ENCODE results near the gene POLR2E. TPM values are rescaled to one million over a fixed set of nuclear protein-coding genes. Genes with fewer than 3 reads are reported as not detected.
A peak's percentile ranks its signal among the peaks of the same experiment; 100 is the strongest.
"Not testable (repeated sequence)": the region's sequence is repeated elsewhere in the genome, so short reads cannot be mapped to it uniquely, and the experiment has no call there.

Gene POLR2E
- total RNA-seq, 2 donors from 2014 or later: 176 to 179 TPM

DNA sequence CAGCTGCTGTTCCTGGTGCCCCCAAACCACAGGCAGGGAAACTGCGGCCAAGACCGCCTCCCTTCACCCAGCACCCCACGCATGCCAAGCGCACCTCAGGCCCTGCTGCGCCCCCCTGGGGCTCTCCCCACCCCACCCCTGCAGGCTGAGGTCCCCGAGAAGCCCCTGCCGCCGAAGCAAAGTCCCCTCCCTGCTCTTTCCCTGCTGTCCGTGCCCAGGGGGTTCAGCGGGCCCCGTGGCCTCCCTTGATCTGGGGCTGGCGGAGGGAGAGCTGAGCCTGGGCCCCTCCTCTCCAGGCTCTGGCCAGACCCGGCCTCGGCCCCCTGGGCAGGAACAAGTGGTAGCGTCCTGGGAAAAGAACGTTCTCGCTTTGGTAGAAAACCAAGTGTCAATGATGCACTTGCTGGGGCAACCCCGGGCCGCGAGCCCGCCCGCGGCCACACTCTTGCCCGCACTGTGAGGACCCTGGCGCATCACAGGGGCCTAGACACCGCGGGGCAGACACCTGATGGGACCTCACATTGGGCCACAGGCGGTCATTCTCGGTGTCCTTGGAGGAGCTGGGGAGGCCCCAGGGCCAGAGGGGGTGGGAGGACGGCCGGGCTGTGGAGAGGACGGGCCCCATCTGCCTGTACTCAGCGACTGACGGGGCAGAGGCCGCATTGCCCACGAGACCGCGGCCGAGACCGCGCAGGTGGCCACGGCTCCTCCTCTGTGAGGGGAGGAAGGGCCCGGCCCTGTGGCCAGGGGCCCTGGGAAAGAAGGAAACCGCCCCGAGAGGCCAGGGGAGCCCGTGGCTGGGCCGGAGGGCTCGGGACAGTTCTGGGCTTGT is 37.6 kb upstream of the POLR2E start:
- no peaks in the 10 kb centered on the region for H3K27me3 Mint-ChIP-seq (ENCODE audit: low read depth)
- DNase-seq (peak; percentile 68 to 74), ATAC-seq (replicated peaks in 1 of 2) (peak; percentile 23 to 38)
- peak overlapping the region; percentile 89 to 90 for H3K4me3 Mint-ChIP-seq
- peaks cover 31% of the 10 kb centered on the region for H3K4me1 Mint-ChIP-seq (ENCODE audit: low read depth)
- H3K9me3 Mint-ChIP-seq: no peaks in the 10 kb centered on the region
- H3K27ac Mint-ChIP-seq: peak overlapping the region; percentile 79
- peaks cover 1 to 6% of the 10 kb centered on the region in 2 donors for H3K36me3 Mint-ChIP-seq (ENCODE audit: insufficient read depth in 2 of 2)

DNA sequence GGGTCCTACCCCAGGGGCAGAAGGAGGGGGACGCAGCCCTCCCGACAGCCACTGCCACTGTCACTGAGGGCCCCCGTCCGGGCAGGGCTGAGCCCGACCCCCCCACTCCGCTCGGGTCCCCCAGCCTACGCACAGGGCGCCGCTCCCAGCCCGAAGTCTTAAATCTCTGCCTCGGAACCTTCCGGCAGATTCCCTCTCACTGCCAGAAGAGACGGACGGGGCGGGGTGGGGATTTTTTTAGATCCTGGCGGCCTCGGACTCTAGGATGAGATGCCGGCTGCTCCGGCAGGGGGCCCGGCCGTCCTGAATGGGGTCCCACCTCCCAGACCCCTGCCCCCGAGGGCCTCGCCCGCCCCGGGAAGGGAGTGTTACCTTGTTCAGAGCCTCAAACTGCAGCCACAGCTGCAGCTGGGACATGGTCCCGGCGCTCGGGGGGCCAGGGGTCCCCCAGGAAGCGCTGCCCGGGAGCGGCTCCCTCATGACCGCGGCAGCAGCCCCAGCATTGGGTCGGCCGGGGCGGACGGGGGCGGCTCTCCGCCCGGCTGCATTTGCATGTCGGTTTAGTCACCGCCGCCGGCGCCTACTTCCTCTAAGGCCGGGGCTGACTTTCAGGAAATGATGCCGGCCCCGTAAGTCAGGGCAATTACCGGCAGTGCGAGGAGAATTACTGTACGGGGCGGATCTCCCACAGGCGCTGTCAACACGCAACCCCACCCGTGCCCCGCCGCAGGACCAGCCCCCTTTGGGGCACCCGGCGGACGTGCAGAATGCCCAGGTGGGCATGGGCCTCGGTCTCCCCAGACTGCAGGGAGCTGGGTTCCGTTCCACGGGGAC is 36.8 kb upstream of the POLR2E start:
- peak; percentile 93 to 95 for DNase-seq
- peak overlapping the region; percentile 87 for H3K27ac Mint-ChIP-seq
- peak; percentile 70 to 71 for ATAC-seq (replicated peaks in 1 of 2)
- H3K36me3 Mint-ChIP-seq (ENCODE audit: insufficient read depth in 2 of 2): peaks cover 4 to 13% of the 10 kb centered on the region in 2 donors
- peaks cover 35% of the 10 kb centered on the region for H3K4me1 Mint-ChIP-seq (ENCODE audit: low read depth)
- no peaks in the 10 kb centered on the region for H3K27me3 Mint-ChIP-seq (ENCODE audit: low read depth)
- H3K4me3 Mint-ChIP-seq: peak overlapping the region; percentile 89 to 90
- no peaks in the 10 kb centered on the region for H3K9me3 Mint-ChIP-seq

DNA sequence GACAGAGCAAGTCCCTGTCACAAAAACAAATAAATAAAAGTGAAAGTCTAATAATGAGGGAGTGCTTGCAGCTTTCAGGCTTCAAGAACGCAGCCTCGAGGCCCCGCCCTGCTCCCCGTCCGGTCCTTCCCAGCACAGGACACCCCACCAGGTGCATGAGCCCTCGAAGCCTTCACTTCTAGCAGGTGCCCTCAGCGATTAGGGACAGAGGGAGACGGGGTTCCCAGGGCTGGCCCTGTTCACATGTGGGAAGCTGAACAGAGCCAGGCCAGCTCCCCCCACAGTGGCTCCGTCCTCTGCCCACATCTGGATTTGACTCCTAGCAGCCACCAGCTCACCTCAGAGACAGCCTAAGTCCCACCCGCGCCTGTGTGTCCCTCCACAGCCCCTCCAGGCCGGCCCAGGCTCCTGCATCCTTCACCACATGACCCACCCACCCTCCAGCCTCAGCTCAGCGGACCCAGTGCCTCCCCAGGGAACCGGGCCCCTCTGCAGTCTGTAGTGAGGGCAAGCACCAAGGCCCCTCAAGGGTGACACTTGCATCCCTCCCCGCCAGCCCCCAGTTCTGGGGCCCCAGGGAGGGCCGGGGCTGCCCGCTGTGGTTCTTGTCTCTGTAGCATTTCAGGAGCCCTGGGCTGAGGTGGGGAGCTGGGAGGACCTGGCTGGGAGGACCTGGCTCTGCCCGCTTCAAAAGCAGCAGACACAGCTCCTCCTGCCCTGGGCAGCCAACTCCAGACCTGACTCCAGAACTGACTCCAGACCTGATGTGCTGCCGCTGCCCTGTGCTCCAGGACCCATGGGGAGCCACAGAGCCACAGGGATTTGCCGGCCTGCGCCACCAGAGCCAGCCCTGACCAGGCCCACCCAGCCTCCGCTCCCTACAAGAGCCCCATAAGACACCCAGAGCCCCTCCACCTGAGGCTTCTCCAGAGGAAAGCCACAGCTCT is 35.9 kb upstream of the POLR2E start:
- Mint-ChIP-seq H3K9me3 (no peaks in the 10 kb centered on the region), H3K4me1 (ENCODE audit: low read depth) (peaks cover 32% of the 10 kb centered on the region), H3K36me3 (ENCODE audit: insufficient read depth in 2 of 2) (peaks cover 4 to 13% of the 10 kb centered on the region in 2 donors), H3K27me3 (ENCODE audit: low read depth) (no peaks in the 10 kb centered on the region), H3K4me3 (peak overlapping the region; percentile 89 to 90), H3K27ac (peak overlapping the region; percentile 87)
- DNase-seq (peak; percentile 41 to 46), ATAC-seq (replicated peaks in 1 of 2) (no peak)

DNA sequence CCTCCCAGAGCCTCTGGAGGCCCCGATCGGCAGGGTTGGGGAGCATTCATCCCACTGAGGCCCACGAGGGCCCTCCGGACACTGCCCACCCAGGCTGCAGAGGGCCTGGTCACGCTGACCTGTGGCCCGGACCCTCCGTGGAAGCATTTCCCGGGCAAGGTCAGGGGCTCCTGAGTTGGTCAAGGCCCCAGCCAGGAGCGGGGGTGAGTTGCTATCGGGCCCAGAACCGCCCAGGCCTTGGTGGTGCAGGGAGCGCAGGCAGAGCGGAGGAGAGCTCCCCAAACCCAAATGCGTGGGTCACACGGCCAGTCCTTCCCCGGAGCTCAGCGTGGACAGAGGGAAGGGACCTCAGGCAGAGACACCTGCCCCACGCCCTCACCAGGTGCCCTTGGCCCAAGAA is 34.4 kb upstream of the POLR2E start:
- ATAC-seq (replicated peaks in 1 of 2) (no peak), DNase-seq (no peak)
- Mint-ChIP-seq H3K4me3 (peak overlapping the region; percentile 89 to 90), H3K9me3 (no peaks in the 10 kb centered on the region), H3K4me1 (ENCODE audit: low read depth) (peaks cover 38% of the 10 kb centered on the region), H3K36me3 (ENCODE audit: insufficient read depth in 2 of 2) (peaks cover 4 to 18% of the 10 kb centered on the region in 2 donors), H3K27me3 (ENCODE audit: low read depth) (no peaks in the 10 kb centered on the region), H3K27ac (no peak overlapping the region)

DNA sequence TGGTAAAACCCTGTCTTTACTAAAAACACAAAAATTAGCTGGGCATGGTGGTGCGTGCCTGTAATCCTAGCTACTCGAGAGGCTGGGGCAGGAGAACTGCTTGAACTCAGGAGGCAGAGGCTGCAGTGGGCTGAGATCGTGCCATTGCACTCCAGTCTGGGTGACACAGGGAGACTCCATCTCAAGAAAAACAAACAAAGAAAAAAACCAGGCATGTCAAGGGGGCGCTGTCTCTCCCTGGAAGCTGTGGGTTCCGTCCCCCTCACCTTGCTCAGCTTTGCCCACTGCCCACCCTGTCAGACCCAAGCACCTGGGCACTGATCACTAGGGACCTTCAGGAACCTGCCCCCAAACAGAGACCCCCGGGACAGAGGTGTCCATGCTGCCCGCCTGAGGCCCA is 33.9 kb upstream of the POLR2E start:
- DNase-seq; H3K9me3 Mint-ChIP-seq; H3K27me3 Mint-ChIP-seq (ENCODE audit: low read depth); ATAC-seq (replicated peaks in 1 of 2); H3K27ac Mint-ChIP-seq: not testable (repeated sequence)
- peaks cover 38% of the 10 kb centered on the region for H3K4me1 Mint-ChIP-seq (ENCODE audit: low read depth)
- H3K4me3 Mint-ChIP-seq: peak overlapping the region; percentile 89 to 90
- peaks cover 4 to 20% of the 10 kb centered on the region in 2 donors for H3K36me3 Mint-ChIP-seq (ENCODE audit: insufficient read depth in 2 of 2)

DNA sequence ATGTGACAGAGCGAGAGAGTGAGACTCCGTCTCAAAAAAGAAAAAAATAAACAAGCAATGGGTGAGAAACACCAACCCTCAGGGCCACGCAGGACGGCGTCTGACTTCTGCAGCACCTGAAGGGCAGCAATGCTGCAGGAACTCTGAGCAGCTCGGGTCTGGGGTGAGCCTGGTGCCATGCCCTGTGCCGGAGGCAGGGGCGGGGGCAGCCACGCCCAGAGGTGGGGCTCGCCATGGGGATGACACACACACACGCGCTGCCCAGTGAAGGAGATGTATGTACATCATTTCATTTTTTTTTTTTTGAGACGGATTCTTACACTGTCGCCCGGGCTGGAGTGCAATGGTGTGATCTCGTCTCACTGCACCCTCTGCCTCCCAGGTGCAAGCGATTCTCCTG is 32.9 kb upstream of the POLR2E start:
- Mint-ChIP-seq H3K27me3 (ENCODE audit: low read depth) (no peaks in the 10 kb centered on the region), H3K36me3 (ENCODE audit: insufficient read depth in 2 of 2) (peaks cover 4 to 20% of the 10 kb centered on the region in 2 donors), H3K4me3 (peak overlapping the region in 1 of 2 donors; percentile 44), H3K4me1 (ENCODE audit: low read depth) (peaks cover 33% of the 10 kb centered on the region), H3K27ac (peak overlapping the region; percentile 46), H3K9me3 (no peaks in the 10 kb centered on the region)
- ATAC-seq (replicated peaks in 1 of 2) (no peak), DNase-seq (no peak)

DNA sequence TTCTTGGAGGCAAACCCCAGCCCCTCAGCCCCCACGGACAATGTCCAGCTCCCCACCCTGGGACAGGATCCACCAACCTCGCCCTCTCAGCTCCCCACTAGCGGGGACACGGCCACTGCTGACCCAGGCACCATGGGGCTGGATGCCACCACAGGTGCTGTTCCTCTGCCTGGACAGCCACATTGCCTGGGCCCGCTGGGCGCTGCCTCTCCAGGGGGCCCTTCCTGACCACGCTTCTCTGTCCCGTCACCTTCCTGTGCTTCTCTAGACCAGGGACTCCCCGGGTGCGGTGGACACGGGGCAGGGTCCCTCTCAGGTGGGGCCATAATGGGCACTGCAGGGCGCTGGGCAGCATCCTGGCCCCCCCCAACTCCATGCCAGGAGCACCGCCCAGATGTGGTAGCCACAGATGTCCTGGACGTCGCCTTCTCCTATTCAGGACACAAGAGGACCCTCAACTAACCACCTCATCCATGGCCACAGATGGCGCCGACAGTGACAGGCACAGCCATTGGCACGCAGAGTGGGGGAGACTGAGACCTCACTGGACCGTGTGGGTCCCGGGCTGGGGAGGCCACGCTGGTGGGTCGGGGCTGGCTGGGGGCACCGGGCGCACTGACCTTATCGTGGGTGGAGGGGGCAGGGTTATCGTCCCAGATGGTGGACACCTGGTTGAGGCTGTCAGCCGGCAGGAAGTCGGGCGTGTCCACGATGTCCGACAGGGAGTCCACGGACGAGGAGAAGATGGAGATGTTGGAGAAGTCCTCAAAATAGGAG is 32.0 kb upstream of the POLR2E start:
- Mint-ChIP-seq H3K27me3 (ENCODE audit: low read depth) (no peaks in the 10 kb centered on the region), H3K9me3 (no peaks in the 10 kb centered on the region), H3K4me1 (ENCODE audit: low read depth) (peaks cover 33% of the 10 kb centered on the region), H3K4me3 (peak overlapping the region in 1 of 2 donors; percentile 53), H3K27ac (peak overlapping the region; percentile 87), H3K36me3 (ENCODE audit: insufficient read depth in 2 of 2) (peaks cover 7 to 20% of the 10 kb centered on the region in 2 donors)
- DNase-seq: no peak
- no peak for ATAC-seq (replicated peaks in 1 of 2)

DNA sequence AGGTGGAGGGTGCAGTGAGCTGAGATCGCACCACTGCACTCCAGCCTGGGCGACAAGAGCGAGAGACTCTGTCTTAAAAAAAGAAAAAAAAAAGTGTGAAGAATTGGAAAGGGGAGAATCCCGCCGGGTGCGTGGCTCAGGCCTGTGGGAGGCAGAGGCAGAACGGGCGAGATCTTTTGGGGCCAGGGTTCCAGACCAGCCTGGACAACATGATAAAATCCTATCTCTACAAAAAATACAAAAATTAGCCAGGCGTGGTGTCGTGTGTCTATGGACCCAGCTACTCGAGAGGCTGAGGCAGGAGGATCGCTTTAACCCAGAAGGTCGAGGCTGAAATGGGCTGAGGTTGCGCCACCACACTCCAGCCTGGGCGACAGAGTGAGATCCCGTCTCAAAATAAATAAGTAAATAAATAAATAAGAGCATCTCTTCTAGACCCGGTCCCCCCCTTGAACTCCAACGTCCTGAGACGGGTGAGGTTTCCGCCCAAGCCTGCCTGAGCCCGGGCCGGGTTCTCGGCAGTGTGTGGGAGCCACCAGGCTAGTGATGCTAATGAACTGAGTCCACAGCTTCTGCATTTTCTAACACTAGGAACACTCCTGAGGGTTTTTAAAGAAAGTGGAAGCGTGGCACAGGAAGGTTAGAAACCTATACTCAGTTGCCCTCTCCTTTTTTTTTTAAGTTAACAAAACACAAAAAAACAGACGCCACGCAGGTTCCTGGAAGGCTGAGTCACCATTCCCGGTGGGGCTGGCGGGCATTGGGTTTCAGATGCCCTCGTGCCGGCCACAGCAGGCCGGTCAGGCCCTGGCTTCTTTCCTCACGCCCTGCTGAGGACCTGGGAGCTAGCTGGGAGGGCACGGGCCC is 30.7 kb upstream of the POLR2E start:
- H3K27ac Mint-ChIP-seq: peak overlapping the region; percentile 88
- no peaks in the 10 kb centered on the region for H3K27me3 Mint-ChIP-seq (ENCODE audit: low read depth)
- no peaks in the 10 kb centered on the region for H3K9me3 Mint-ChIP-seq
- DNase-seq (no peak), ATAC-seq (replicated peaks in 1 of 2) (no peak)
- H3K4me1 Mint-ChIP-seq (ENCODE audit: low read depth): peaks cover 33% of the 10 kb centered on the region
- no peak overlapping the region for H3K4me3 Mint-ChIP-seq
- H3K36me3 Mint-ChIP-seq (ENCODE audit: insufficient read depth in 2 of 2): peaks cover 10 to 26% of the 10 kb centered on the region in 2 donors

DNA sequence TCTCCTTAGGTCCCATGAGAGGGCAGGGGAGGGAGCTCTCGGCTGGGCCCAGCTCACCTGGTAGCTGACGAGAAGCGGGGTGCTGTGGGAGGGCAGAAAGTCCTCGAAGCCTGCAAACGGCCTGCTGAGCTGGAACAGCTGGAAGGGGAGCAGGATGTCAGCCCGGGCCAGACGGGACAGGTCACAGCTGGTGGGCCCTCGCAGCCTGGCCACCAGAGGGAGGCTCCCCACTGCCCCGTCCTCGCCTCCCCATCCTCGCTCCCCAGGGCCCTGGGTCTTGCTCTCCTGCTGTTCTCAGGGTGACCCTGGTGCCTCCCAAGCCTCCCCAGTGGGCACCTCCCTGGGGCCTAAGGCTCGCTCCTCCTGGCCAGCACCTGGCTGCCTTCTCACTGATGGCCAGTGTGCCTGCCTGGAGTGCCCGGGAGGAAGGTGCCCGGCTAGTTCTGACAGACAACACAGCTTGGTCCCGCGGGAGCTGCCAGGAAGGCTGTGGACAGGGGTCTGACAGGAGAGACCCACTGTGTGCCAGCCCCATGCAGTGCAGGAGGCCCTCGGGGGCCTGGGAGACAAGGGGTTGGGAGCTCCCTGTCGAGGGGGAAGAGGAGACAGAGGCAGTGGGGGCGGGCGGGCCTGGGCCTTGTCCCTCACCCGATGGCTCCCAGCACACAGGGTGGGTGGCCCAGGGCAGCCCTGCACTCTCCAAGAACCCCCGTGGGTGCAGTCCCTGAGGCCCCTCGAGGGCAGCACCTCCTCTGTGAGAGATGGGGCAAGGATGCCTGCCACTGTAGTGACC is 28.9 kb upstream of the POLR2E start:
- DNase-seq (no peak), ATAC-seq (replicated peaks in 1 of 2) (no peak)
- Mint-ChIP-seq H3K4me3 (no peak overlapping the region), H3K36me3 (ENCODE audit: insufficient read depth in 2 of 2) (peaks cover 10 to 21% of the 10 kb centered on the region in 2 donors), H3K27ac (no peak overlapping the region), H3K4me1 (ENCODE audit: low read depth) (peaks cover 15% of the 10 kb centered on the region), H3K9me3 (no peaks in the 10 kb centered on the region), H3K27me3 (ENCODE audit: low read depth) (no peaks in the 10 kb centered on the region)

DNA sequence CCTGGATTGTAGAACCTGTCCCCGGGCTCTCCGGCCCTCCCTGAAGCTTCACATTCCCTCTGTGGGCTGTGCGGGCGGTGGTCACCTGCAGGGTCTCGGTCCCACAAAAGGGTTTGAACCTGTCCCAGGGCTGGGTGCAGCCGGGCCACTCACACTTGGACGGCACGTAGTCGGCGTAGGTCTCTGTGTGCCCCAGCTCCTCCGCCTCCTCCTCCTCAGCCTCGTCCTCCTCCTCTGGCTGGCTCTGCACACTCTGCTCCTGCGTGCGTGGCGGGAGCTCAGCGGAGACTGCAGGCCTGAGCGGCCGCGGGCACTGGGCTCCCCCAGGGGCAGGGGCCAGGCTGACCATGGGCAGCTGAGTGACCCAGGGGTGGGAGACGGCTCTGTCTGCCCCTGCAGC is 28.2 kb upstream of the POLR2E start:
- ATAC-seq (replicated peaks in 1 of 2) (no peak), DNase-seq (no peak)
- Mint-ChIP-seq H3K4me3 (no peak overlapping the region), H3K4me1 (ENCODE audit: low read depth) (peaks cover 12% of the 10 kb centered on the region), H3K27me3 (ENCODE audit: low read depth) (no peaks in the 10 kb centered on the region), H3K27ac (no peak overlapping the region), H3K9me3 (no peaks in the 10 kb centered on the region), H3K36me3 (ENCODE audit: insufficient read depth in 2 of 2) (peaks cover 10 to 24% of the 10 kb centered on the region in 2 donors)

DNA sequence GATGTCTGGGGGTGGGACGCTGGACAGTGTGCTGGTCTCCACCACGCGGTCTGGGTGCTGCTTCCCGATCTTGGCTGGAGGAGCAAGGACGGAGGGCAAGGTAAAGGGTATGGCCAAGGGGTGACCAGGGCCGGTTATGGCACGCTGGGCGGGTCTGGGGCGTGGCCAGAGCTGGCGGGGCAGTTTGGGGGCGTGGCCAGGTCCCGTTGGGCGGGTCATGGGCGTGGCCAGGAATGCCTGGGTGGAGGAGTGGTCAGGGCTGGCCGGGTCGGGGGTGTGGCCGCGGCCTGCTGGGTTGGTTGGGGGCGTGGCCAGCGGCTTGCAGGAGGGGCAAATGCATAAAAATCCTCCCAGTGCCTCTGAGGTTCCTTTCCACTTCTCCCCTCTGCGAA is 27.8 kb upstream of the POLR2E start:
- Mint-ChIP-seq H3K27me3 (ENCODE audit: low read depth) (no peaks in the 10 kb centered on the region), H3K36me3 (ENCODE audit: insufficient read depth in 2 of 2) (peaks cover 10 to 27% of the 10 kb centered on the region in 2 donors), H3K9me3 (no peaks in the 10 kb centered on the region), H3K4me1 (ENCODE audit: low read depth) (peaks cover 12% of the 10 kb centered on the region), H3K4me3 (no peak overlapping the region), H3K27ac (no peak overlapping the region)
- ATAC-seq (replicated peaks in 1 of 2): peak; percentile 77 to 81
- DNase-seq: peak; percentile 70 to 80
